ENCODE data around the gene CHST6. TPM values are rescaled to one million over a fixed set of nuclear protein-coding genes. Genes with fewer than 3 reads are reported as not detected.

The CHST6 gene
- total and polyA plus RNA-seq, 4 donors, result 2.2 to 8.5 (median 4.4) TPM

DNA sequence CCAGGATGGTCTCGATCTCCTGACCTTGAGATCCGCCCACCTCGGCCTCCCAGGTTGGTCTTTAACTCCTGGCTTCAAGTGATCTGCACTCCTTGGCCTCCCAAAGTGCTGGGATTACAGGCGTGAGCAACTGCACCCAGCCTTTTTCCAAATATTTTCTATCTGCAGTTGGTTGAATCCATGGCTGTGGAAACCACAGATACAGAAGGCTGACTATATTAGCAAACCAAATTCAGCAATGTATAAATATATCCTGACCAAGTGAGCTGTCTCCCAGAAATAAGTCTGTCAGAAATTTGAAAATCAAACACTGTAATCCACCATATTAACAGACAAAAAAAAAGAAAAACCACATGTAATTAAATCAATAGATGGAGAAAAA is 71.5 kb downstream of the CHST6 start:
- Histone ChIP-seq H3K27ac (ENCODE audit: low read depth in 1 of 2, low read length in 1 of 2) (no peak overlapping the region), H3K4me3 (no peak overlapping the region), H3K9ac (ENCODE audit: insufficient read depth in 1 of 2, low read length in 2 of 2) (no peak overlapping the region), H3K9me3 (ENCODE audit: control insufficient read depth in 4 of 4, insufficient read depth in 3 of 4, low read length in 3 of 4) (no peaks in the 10 kb centered on the region), H3K27me3 (ENCODE audit: control insufficient read depth in 3 of 3, insufficient read depth in 3 of 3, low read length in 2 of 3) (no peaks in the 10 kb centered on the region), H3K36me3 (ENCODE audit: control insufficient read depth in 4 of 4, insufficient read depth in 4 of 4, low read length in 4 of 4) (peaks cover 0 to 2% (median 0%) of the 10 kb centered on the region in 4 donors), H3K4me1 (ENCODE audit: control insufficient read depth in 5 of 5, insufficient read depth in 5 of 5, low read length in 5 of 5) (peaks cover 0 to 11% (median 2%) of the 10 kb centered on the region in 5 donors)
- WGBS, 2 donors, result 85 to 96% methylated on average over 4 of the region's 4 CpGs
- no peak for ATAC-seq (ENCODE audit: insufficient read depth, low FRiP score)
- DNase-seq, result no peak
- TF ChIP-seq, protein P1, sequence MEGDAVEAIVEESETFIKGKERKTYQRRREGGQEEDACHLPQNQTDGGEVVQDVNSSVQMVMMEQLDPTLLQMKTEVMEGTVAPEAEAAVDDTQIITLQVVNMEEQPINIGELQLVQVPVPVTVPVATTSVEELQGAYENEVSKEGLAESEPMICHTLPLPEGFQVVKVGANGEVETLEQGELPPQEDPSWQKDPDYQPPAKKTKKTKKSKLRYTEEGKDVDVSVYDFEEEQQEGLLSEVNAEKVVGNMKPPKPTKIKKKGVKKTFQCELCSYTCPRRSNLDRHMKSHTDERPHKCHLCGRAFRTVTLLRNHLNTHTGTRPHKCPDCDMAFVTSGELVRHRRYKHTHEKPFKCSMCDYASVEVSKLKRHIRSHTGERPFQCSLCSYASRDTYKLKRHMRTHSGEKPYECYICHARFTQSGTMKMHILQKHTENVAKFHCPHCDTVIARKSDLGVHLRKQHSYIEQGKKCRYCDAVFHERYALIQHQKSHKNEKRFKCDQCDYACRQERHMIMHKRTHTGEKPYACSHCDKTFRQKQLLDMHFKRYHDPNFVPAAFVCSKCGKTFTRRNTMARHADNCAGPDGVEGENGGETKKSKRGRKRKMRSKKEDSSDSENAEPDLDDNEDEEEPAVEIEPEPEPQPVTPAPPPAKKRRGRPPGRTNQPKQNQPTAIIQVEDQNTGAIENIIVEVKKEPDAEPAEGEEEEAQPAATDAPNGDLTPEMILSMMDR (IDR thresholded peaks at IDR 0.05; ENCODE audit: control extremely low read depth, extremely low read depth), result no peak

Other genes starting within 250 kb of the CHST6 start
- 10 to 100 TPM; 51.3 to 70.7 TPM for gene BCAR1, start 243.8 kb downstream of the CHST6 start, total RNA-seq
- gene BCAR1, start 243.8 kb downstream of the CHST6 start, polyA plus RNA-seq, result 10 to 100 TPM; 37.5 to 48.6 TPM
- gene CFDP1, start 61.9 kb downstream of the CHST6 start, total RNA-seq, result 100 to 1,000 TPM in 1 of 2 donors, 10 to 100 TPM in 1; 44.8 to 105 TPM
- 10 to 100 TPM; 62.1 to 66.1 TPM for gene CFDP1, start 61.9 kb downstream of the CHST6 start, polyA plus RNA-seq
- gene TMEM170A, start 30.8 kb downstream of the CHST6 start, total RNA-seq, result 10 to 100 TPM; 20.2 to 37.9 TPM
- gene TMEM170A, start 30.8 kb downstream of the CHST6 start, polyA plus RNA-seq, result 10 to 100 TPM in 1 of 2 donors, 1 to 10 TPM in 1; 8.2 to 10.3 TPM
- 1 to 10 TPM in 1 of 2 donors, not detected in 1; 1.3 TPM for gene CHST5, start 40.7 kb upstream of the CHST6 start, total RNA-seq
- under 1 TPM; 0.09 to 0.24 TPM for gene CHST5, start 40.7 kb upstream of the CHST6 start, polyA plus RNA-seq
- gene TMEM231, start 60.8 kb upstream of the CHST6 start, total RNA-seq, result 10 to 100 TPM; 49.8 to 88.5 TPM
- 10 to 100 TPM in 1 of 2 donors, 1 to 10 TPM in 1; 9.3 to 20.6 TPM for gene TMEM231, start 60.8 kb upstream of the CHST6 start, polyA plus RNA-seq
- 100 to 1,000 TPM in 1 of 2 donors, 10 to 100 TPM in 1; 72.9 to 129 TPM for gene GABARAPL2, start 70.9 kb upstream of the CHST6 start, total RNA-seq
- 100 to 1,000 TPM in 1 of 2 donors, 10 to 100 TPM in 1; 79.6 to 180 TPM for gene GABARAPL2, start 70.9 kb upstream of the CHST6 start, polyA plus RNA-seq
- 10 to 100 TPM; 51.8 to 52.6 TPM for gene ADAT1, start 127.8 kb upstream of the CHST6 start, total RNA-seq
- 10 to 100 TPM; 14.2 to 26.8 TPM for gene ADAT1, start 127.8 kb upstream of the CHST6 start, polyA plus RNA-seq
- gene KARS1, start 152.2 kb upstream of the CHST6 start, total RNA-seq, result 10 to 100 TPM; 74.8 to 95.3 TPM
- gene KARS1, start 152.2 kb upstream of the CHST6 start, polyA plus RNA-seq, result 100 to 1,000 TPM; 105 to 107 TPM
- 10 to 100 TPM; 51.8 to 73.8 TPM for gene TERF2IP, start 152.3 kb upstream of the CHST6 start, total RNA-seq
- 10 to 100 TPM; 47.7 to 51.3 TPM for gene TERF2IP, start 152.3 kb upstream of the CHST6 start, polyA plus RNA-seq
- gene CPHXL2, start 181.6 kb upstream of the CHST6 start, total RNA-seq, result not detected
- not detected for gene CPHXL2, start 181.6 kb upstream of the CHST6 start, polyA plus RNA-seq
- gene DUXB, start 206.0 kb upstream of the CHST6 start, total RNA-seq, result not detected
- gene DUXB, start 206.0 kb upstream of the CHST6 start, polyA plus RNA-seq, result not detected
- not detected for gene CPHXL, start 231.0 kb upstream of the CHST6 start, total RNA-seq
- gene CPHXL, start 231.0 kb upstream of the CHST6 start, polyA plus RNA-seq, result not detected

Measured in lung (tissue), 12 donors.